ENCODE data around the gene PBXIP1. TPM values are rescaled to one million over a fixed set of nuclear protein-coding genes. Genes with fewer than 3 reads are reported as not detected.

The PBXIP1 gene
- total RNA-seq, 1 experiment from 2014 or later, result 21.6 TPM

GRCh38 chr1:154996966-154997701 is 41.2 kb upstream of the PBXIP1 start:
- peak; percentile 23 for DNase-seq
- Histone ChIP-seq H3K27ac (ENCODE audit: insufficient read length, low read depth, low read length) (no peak overlapping the region), H3K79me1 (ENCODE audit: insufficient read depth, low read depth, low read length, poor library complexity, severe bottlenecking) (no peaks in the 10 kb centered on the region), H3K23ac (ENCODE audit: insufficient read length, low read depth, low read length) (no peak overlapping the region), H4K8ac (replicated peaks; ENCODE audit: insufficient read length, low read depth, low read length) (no peak overlapping the region), H3K79me2 (ENCODE audit: insufficient read depth, low read length) (no peaks in the 10 kb centered on the region), H2AFZ (ENCODE audit: low read length) (no peak overlapping the region), H2AK5ac (ENCODE audit: insufficient read length, low read length) (no peak overlapping the region), H3K4me1 (ENCODE audit: insufficient read depth, low read length) (no peaks in the 10 kb centered on the region; the same call in 1 of the 2 replicates), H4K91ac (ENCODE audit: insufficient read length, low read depth, low read length) (no peak overlapping the region), H4K5ac (ENCODE audit: insufficient read length, low read depth, low read length) (no peak overlapping the region), H2BK12ac (ENCODE audit: insufficient read length, low read depth, low read length) (no peak overlapping the region), H2BK120ac (ENCODE audit: low read depth, low read length, poor library complexity, severe bottlenecking) (no peak overlapping the region), H3K4me2 (ENCODE audit: insufficient read depth, insufficient read length, low read length) (no peak overlapping the region), H2BK5ac (ENCODE audit: insufficient read length, low read length) (no peak overlapping the region), H3K14ac (ENCODE audit: insufficient read depth, low read length) (no peak overlapping the region), H3K4ac (ENCODE audit: low read depth, low read length) (no peak overlapping the region), H3K56ac (ENCODE audit: insufficient read length, low read depth, low read length) (no peak overlapping the region), H3T11ph (ENCODE audit: low read length) (no peak overlapping the region), H3K9me3 (ENCODE audit: control insufficient read depth, low read depth, low read length) (no peaks in the 10 kb centered on the region), H3K18ac (ENCODE audit: insufficient read length, low read depth, low read length) (no peak overlapping the region), H4K20me1 (ENCODE audit: control insufficient read depth, insufficient read depth, insufficient read length) (no peaks in the 10 kb centered on the region), H2BK15ac (ENCODE audit: low read depth, low read length) (no peak overlapping the region), H2BK20ac (ENCODE audit: low read depth, low read length, poor library complexity, severe bottlenecking) (no peak overlapping the region), H3K27me3 (ENCODE audit: insufficient read depth, low read length) (no peaks in the 10 kb centered on the region), H3K9ac (ENCODE audit: extremely low read depth, insufficient read length, low read length) (no peak overlapping the region), H3K23me2 (ENCODE audit: insufficient read length, low read depth, low read length, poor library complexity, severe bottlenecking) (peaks cover 13% of the 10 kb centered on the region)
- no peak overlapping the region for H3K4me3 Mint-ChIP-seq
- H3K4me1 Mint-ChIP-seq, result peaks cover 13 to 27% of the 10 kb centered on the region in 2 experiments
- no peak for TF ChIP-seq CTCF (conservative IDR thresholded peaks at IDR 0.05)
- H3K27ac Mint-ChIP-seq, result no peak overlapping the region; a peak in 1 of 7 replicates
- peaks cover 0 to 2% of the 10 kb centered on the region in 2 experiments; a peak in 2 of 5 replicates for H3K9me3 Mint-ChIP-seq
- peaks cover 3% of the 10 kb centered on the region for H3K27me3 Mint-ChIP-seq (ENCODE audit: low read depth)
- WGBS (ENCODE audit: extremely low coverage, insufficient read length, low lambda C conversion rate), result no CpG with 5 or more reads among the region's 15 CpGs
- H3K36me3 Mint-ChIP-seq (ENCODE audit: insufficient read depth in 1 of 3, low read depth in 3 of 3), result peaks cover 0 to 6% (median 2%) of the 10 kb centered on the region in 3 experiments; a peak in 3 of 7 replicates

All from H9 (cell line).